ENCODE results near the gene HES6. TPM values are rescaled to one million over a fixed set of nuclear protein-coding genes. Genes with fewer than 3 reads are reported as not detected.
A peak's percentile ranks its signal among the peaks of the same experiment; 100 is the strongest.

The HES6 gene
- 1 to 10 TPM; 1.8 to 4.0 TPM for total RNA-seq

- Mint-ChIP-seq H3K27ac (no peak within 1 kb of the TSS), H3K27me3 (peaks cover 21% of the 10 kb centered on the region), H3K9me3 (ENCODE audit: low read depth) (no peaks in the 10 kb centered on the region), H3K4me1 (peaks cover 5% of the 10 kb centered on the region), H3K36me3 (ENCODE audit: low read depth) (peaks cover 7% of the 10 kb centered on the region), H3K4me3 (peak within 1 kb of the TSS; percentile 77)
- ChIA-PET POLR2A (interaction anchor here (0.6 kb wide), 1 partner anchor 809 kb away, joined by 3 read pairs; no protein-coding TSS in a partner anchor), CTCF (interaction anchor here (0.7 to 1.1 kb wide), 3 partner anchors 9 to 95 kb away, joined by 3 to 5 read pairs (median 3); no protein-coding TSS in a partner anchor)
- intact Hi-C loops (cut with DNase I, micrococcal nuclease): loop anchor here in 1 of 2 experiments (1.0 to 2.0 kb wide), 4 partner anchors 37 to 179 kb away; partner anchors contain the start of genes ILKAP, PER2, SCLY and TRAF3IP1
- DNase-seq (peak; percentile 87), ATAC-seq (peak; percentile 86)
Measured at GRCh38 chr2:238239863-238240756, at the start of gene HES6. Gene HES6 (minus strand): TSS chr2:238240038. CDS start chr2:238239905, 133 bp downstream.

GRCh38 chr2:238289574-238289973 lies 49.7 kb upstream of the HES6 start:
- intact Hi-C loops (cut with DNase I, micrococcal nuclease): loop anchor here (2.0 to 10.0 kb wide), 6 partner anchors 49 to 849 kb away; partner anchors contain the start of genes ASB1 (in 1 of the 2), HES6 (in 1 of the 2) and UBE2F (in 1 of the 2)
- ATAC-seq: no peak
- peak; percentile 19 for DNase-seq

GRCh38 chr2:238288650-238289573 lies 49.1 kb upstream of the HES6 start:
- POLR2A ChIA-PET: interaction anchor here (0.9 to 1.1 kb wide), 2 partner anchors 150 to 151 kb away, joined by 3 to 4 read pairs; no protein-coding TSS in a partner anchor
- H3K27ac Mint-ChIP-seq: peak overlapping the region; percentile 82
- DNase-seq (peak; percentile 98), ATAC-seq (peak; percentile 86)
- peak overlapping the region; percentile 74 for H3K4me3 Mint-ChIP-seq
- H3K27me3 Mint-ChIP-seq: no peaks in the 10 kb centered on the region
- no peaks in the 10 kb centered on the region for H3K36me3 Mint-ChIP-seq (ENCODE audit: low read depth)
- H3K4me1 Mint-ChIP-seq: peaks cover 32% of the 10 kb centered on the region
- H3K9me3 Mint-ChIP-seq (ENCODE audit: low read depth): no peaks in the 10 kb centered on the region
- intact Hi-C loops (cut with DNase I, micrococcal nuclease): loop anchor here (1.0 to 10.0 kb wide), 13 partner anchors 31 to 848 kb away; partner anchors contain the start of genes ASB1 (in 2 of the 2), TRAF3IP1 (in 2 of the 2), HES6 (in 1 of the 2) and ILKAP (in 1 of the 2)
- CTCF ChIA-PET: interaction anchor here (0.8 to 2.0 kb wide), 5 partner anchors 13 to 366 kb away, joined by 3 to 8 read pairs (median 4); no protein-coding TSS in a partner anchor

More at GRCh38 chr2:238289574-238289973, 49.7 kb upstream of the HES6 start:
- Mint-ChIP-seq H3K27me3 (no peaks in the 10 kb centered on the region), H3K4me1 (peaks cover 30% of the 10 kb centered on the region), H3K36me3 (ENCODE audit: low read depth) (no peaks in the 10 kb centered on the region), H3K4me3 (peak overlapping the region; percentile 74), H3K9me3 (ENCODE audit: low read depth) (no peaks in the 10 kb centered on the region), H3K27ac (peak overlapping the region; percentile 82)
- ChIA-PET POLR2A (interaction anchor here (1.1 kb wide), 1 partner anchor 150 kb away, joined by 4 read pairs; no protein-coding TSS in a partner anchor), CTCF (interaction anchor here (0.6 to 1.5 kb wide), 4 partner anchors 14 to 442 kb away, joined by 3 to 4 read pairs (median 3); no protein-coding TSS in a partner anchor)

- POLR2A ChIA-PET: interaction anchor here (0.6 to 1.1 kb wide), 4 partner anchors 13 to 600 kb away, joined by 3 to 7 read pairs (median 4); no protein-coding TSS in a partner anchor
- Mint-ChIP-seq H3K4me3 (peak within 1 kb of the TSS; percentile 74), H3K4me1 (peaks cover 37% of the 10 kb centered on the region), H3K36me3 (ENCODE audit: low read depth) (no peaks in the 10 kb centered on the region), H3K27ac (peak within 1 kb of the TSS; percentile 82), H3K9me3 (ENCODE audit: low read depth) (no peaks in the 10 kb centered on the region), H3K27me3 (no peaks in the 10 kb centered on the region)
- CTCF ChIA-PET: interaction anchor here (0.6 to 2.0 kb wide), 5 partner anchors 13 to 232 kb away, joined by 3 to 8 read pairs (median 3); no protein-coding TSS in a partner anchor
- intact Hi-C loops (cut with DNase I, micrococcal nuclease): loop anchor here (1.0 to 10.0 kb wide), 13 partner anchors 32 to 847 kb away; partner anchors contain the start of genes ASB1 (in 2 of the 2), TRAF3IP1 (in 2 of the 2), HES6 (in 1 of the 2) and ILKAP (in 1 of the 2)
- ATAC-seq (peak; percentile 28), DNase-seq (peak; percentile 64)
Measured at GRCh38 chr2:238287737-238288649, 48.2 kb upstream of the HES6 start, which contains the start of gene PER2. Gene PER2 (minus strand): TSS chr2:238288610. CDS start chr2:238277936, 10,674 bp downstream.

- H3K36me3 Mint-ChIP-seq (ENCODE audit: low read depth): no peaks in the 10 kb centered on the region
- ATAC-seq (peak; percentile 21), DNase-seq (peak; percentile 75)
- intact Hi-C loops (cut with DNase I, micrococcal nuclease): loop anchor here in 1 of 2 experiments (5.0 to 10.0 kb wide), 3 partner anchors 140 to 592 kb away; partner anchors contain the start of genes ASB1 and UBE2F
- peak overlapping the region; percentile 79 for H3K27ac Mint-ChIP-seq
- ChIA-PET POLR2A (interaction anchor here (0.7 to 1.1 kb wide), 3 partner anchors 12 to 50 kb away, joined by 3 to 4 read pairs (median 4); no protein-coding TSS in a partner anchor), CTCF (interaction anchor here (0.6 to 2.0 kb wide), 3 partner anchors 24 to 231 kb away, joined by 3 to 8 read pairs (median 3); no protein-coding TSS in a partner anchor)
- peaks cover 38% of the 10 kb centered on the region for H3K4me1 Mint-ChIP-seq
- H3K9me3 Mint-ChIP-seq (ENCODE audit: low read depth): no peaks in the 10 kb centered on the region
- H3K27me3 Mint-ChIP-seq: no peaks in the 10 kb centered on the region
- peak overlapping the region; percentile 74 for H3K4me3 Mint-ChIP-seq
Measured at GRCh38 chr2:238286987-238287736, 47.3 kb upstream of the HES6 start.

GRCh38 chr2:238286551-238286950 lies 46.7 kb upstream of the HES6 start:
- CTCF ChIA-PET: no interaction called here
- Mint-ChIP-seq H3K27ac (no peak overlapping the region), H3K4me1 (peaks cover 39% of the 10 kb centered on the region), H3K9me3 (ENCODE audit: low read depth) (no peaks in the 10 kb centered on the region), H3K27me3 (no peaks in the 10 kb centered on the region), H3K4me3 (peak overlapping the region; percentile 74), H3K36me3 (ENCODE audit: low read depth) (no peaks in the 10 kb centered on the region)
- DNase-seq (peak; percentile 36), ATAC-seq (no peak)
- POLR2A ChIA-PET: interaction anchor here (0.7 to 1.1 kb wide), 2 partner anchors 11 to 12 kb away, joined by 3 to 4 read pairs; no protein-coding TSS in a partner anchor
- intact Hi-C loops (cut with DNase I, micrococcal nuclease): loop anchor here in 1 of 2 experiments (5.0 to 10.0 kb wide), 3 partner anchors 141 to 592 kb away; partner anchors contain the start of genes ASB1 and UBE2F

- H3K9me3 Mint-ChIP-seq (ENCODE audit: low read depth): no peaks in the 10 kb centered on the region
- ChIA-PET POLR2A (interaction anchor here (0.7 kb wide), 1 partner anchor 12 kb away, joined by 3 read pairs; no protein-coding TSS in a partner anchor), CTCF (no interaction called here)
- H3K4me3 Mint-ChIP-seq: no peak overlapping the region
- H3K27me3 Mint-ChIP-seq: no peaks in the 10 kb centered on the region
- H3K4me1 Mint-ChIP-seq: peaks cover 40% of the 10 kb centered on the region
- intact Hi-C loops (cut with DNase I, micrococcal nuclease): loop anchor here in 1 of 2 experiments (5.0 to 10.0 kb wide), 3 partner anchors 141 to 591 kb away; partner anchors contain the start of genes ASB1 and UBE2F
- ATAC-seq (no peak), DNase-seq (no peak)
- H3K36me3 Mint-ChIP-seq (ENCODE audit: low read depth): no peaks in the 10 kb centered on the region
- no peak overlapping the region for H3K27ac Mint-ChIP-seq
Measured at GRCh38 chr2:238286095-238286494, 46.3 kb upstream of the HES6 start.

- H3K9me3 Mint-ChIP-seq (ENCODE audit: low read depth): no peaks in the 10 kb centered on the region
- H3K36me3 Mint-ChIP-seq (ENCODE audit: low read depth): no peaks in the 10 kb centered on the region
- no peaks in the 10 kb centered on the region for H3K27me3 Mint-ChIP-seq
- DNase-seq (no peak), ATAC-seq (no peak)
- peaks cover 40% of the 10 kb centered on the region for H3K4me1 Mint-ChIP-seq
- intact Hi-C loops (cut with DNase I, micrococcal nuclease): loop anchor here in 1 of 2 experiments (5.0 to 10.0 kb wide), 3 partner anchors 142 to 591 kb away; partner anchors contain the start of genes ASB1 and UBE2F
- no peak overlapping the region for H3K4me3 Mint-ChIP-seq
- ChIA-PET CTCF (interaction anchor here (0.6 to 1.1 kb wide), 3 partner anchors 23 to 435 kb away, joined by 3 read pairs; no protein-coding TSS in a partner anchor), POLR2A (no interaction called here)
- H3K27ac Mint-ChIP-seq: no peak overlapping the region
Measured at GRCh38 chr2:238285653-238286082, 45.8 kb upstream of the HES6 start.
